GM21367 (cell line): ENCODE data around the gene RITA1.
A peak's percentile ranks its signal among the peaks of the same experiment; 100 is the strongest.
"Not testable (repeated sequence)": the region's sequence is repeated elsewhere in the genome, so short reads cannot be mapped to it uniquely, and the experiment has no call there.

Experiments used
- ATAC-seq: cut with Tn5 transposase; IDR thresholded peaks from one replicate; pipeline ENCODE4 v1.9.1; 2021; ENCODE audit not compliant: unreplicated experiment

RITA1 gene

GRCh38 chr12:113201187-113202177, 16.0 kb downstream of the RITA1 start:
- ATAC-seq, result no peak

- no peak for ATAC-seq
Observed at GRCh38 chr12:113202300-113203075, 17.0 kb downstream of the RITA1 start.

GRCh38 chr12:113203852-113204760, 18.6 kb downstream of the RITA1 start:
- no peak for ATAC-seq

GRCh38 chr12:113204804-113205203, 19.3 kb downstream of the RITA1 start:
- no peak for ATAC-seq

- not testable (repeated sequence) for ATAC-seq
Observed at GRCh38 chr12:113206802-113207201, 21.3 kb downstream of the RITA1 start.

- ATAC-seq, result no peak
Observed at GRCh38 chr12:113207613-113208040, 22.1 kb downstream of the RITA1 start.

- peak; percentile 68 for ATAC-seq
Observed at GRCh38 chr12:113208041-113208934, 22.8 kb downstream of the RITA1 start.

- no peak for ATAC-seq
Observed at GRCh38 chr12:113211160-113211559, 25.6 kb downstream of the RITA1 start.

GRCh38 chr12:113214895-113215400, 29.4 kb downstream of the RITA1 start:
- ATAC-seq, result no peak

GRCh38 chr12:113216027-113216426, 30.5 kb downstream of the RITA1 start:
- no peak for ATAC-seq

- ATAC-seq, result no peak
Observed at GRCh38 chr12:113220593-113221180, 35.2 kb downstream of the RITA1 start.

GRCh38 chr12:113221181-113221996, 35.9 kb downstream of the RITA1 start, which contains the start of gene TPCN1:
TPCN1 (plus strand) TSS chr12:113221464; CDS start chr12:113226853, 5,389 bp downstream.
- peak; percentile 86 for ATAC-seq

- ATAC-seq, result no peak
Observed at GRCh38 chr12:113221997-113222729, 36.6 kb downstream of the RITA1 start.

- ATAC-seq, result no peak
Observed at GRCh38 chr12:113222730-113223531, 37.4 kb downstream of the RITA1 start.

GRCh38 chr12:113224955-113225354, 39.4 kb downstream of the RITA1 start:
- ATAC-seq, result no peak

- no peak for ATAC-seq
Observed at GRCh38 chr12:113226696-113227568, 41.4 kb downstream of the RITA1 start.
